Caco-2 (cell line): ENCODE measurements around the gene SNX24. TPM values are rescaled to one million over a fixed set of nuclear protein-coding genes. Genes with fewer than 3 reads are reported as not detected.

Source experiments
- BruUV-seq: library from RNA; stranded (reverse); fragments of 400-500 nt; replicated peaks from 2 replicates; lab custom pipeline; 2021; lab: Mats Ljungman, UMichigan
- CTCF ChIA-PET: fragments of 300-600 bp; sonication (Branson Sonifier 250); formaldehyde crosslinking; loops from one replicate; lab custom pipeline; 2022; ENCODE audit warnings: antibody characterized with exemption; lab: Charles Lee
- POLR2A ChIA-PET: fragments of 300-600 bp; sonication (Branson Sonifier 250); formaldehyde crosslinking; loops from one replicate; lab custom pipeline; 2022; ENCODE audit warnings: antibody characterized with exemption; lab: Charles Lee
- DNase-seq, 2 experiments: peaks; one replicate each; pipeline versions ENCODE4 v3.0.0 to v3.0.0-alpha.2; 2020 to 2022
- H3K27me3 ChIP-seq: replicated peaks from 2 replicates; pipeline ENCODE4 v1.6.0; 2011; ENCODE audit warnings: low read length; ENCODE audit not compliant: control insufficient read depth, insufficient read depth
- H3K36me3 ChIP-seq: 2 replicates; pipeline ENCODE4 v1.5.1; 2011; ENCODE audit warnings: low read length; ENCODE audit not compliant: control insufficient read depth, insufficient read depth
- H3K4me1 ChIP-seq: fragments of 250-450 bp; sonication (Bioruptor Pico); 2 replicates; pipeline ENCODE4 v1.5.1; 2020; ENCODE audit warnings: mild to moderate bottlenecking
- H3K4me3 ChIP-seq: 2 replicates; pipeline ENCODE4 v1.5.1; 2011; ENCODE audit warnings: low read depth, mild to moderate bottlenecking, control low read depth, low read length
- H3K9me3 ChIP-seq: fragments of 250-450 bp; sonication (Bioruptor Pico); 2 replicates; pipeline ENCODE4 v1.5.1; 2020; ENCODE audit warnings: mild to moderate bottlenecking, moderate library complexity
- H3K27ac Mint-ChIP-seq: one replicate; pipeline ENCODE4 v1.8.0; 2022; ENCODE audit warnings: mixed read lengths; ENCODE audit not compliant: unreplicated experiment
- H3K27me3 Mint-ChIP-seq: one replicate; pipeline ENCODE4 v1.8.0; 2022; ENCODE audit warnings: mixed read lengths; ENCODE audit not compliant: insufficient read depth, unreplicated experiment
- H3K36me3 Mint-ChIP-seq: one replicate; pipeline ENCODE4 v1.8.0; 2022; ENCODE audit warnings: mild to moderate bottlenecking, mixed read lengths; ENCODE audit not compliant: insufficient read depth, unreplicated experiment
- H3K4me1 Mint-ChIP-seq: one replicate; pipeline ENCODE4 v1.8.0; 2022; ENCODE audit warnings: low read depth, mixed read lengths; ENCODE audit not compliant: unreplicated experiment
- H3K4me3 Mint-ChIP-seq: one replicate; pipeline ENCODE4 v1.8.0; 2022; ENCODE audit warnings: mild to moderate bottlenecking, moderate library complexity, mixed read lengths; ENCODE audit not compliant: unreplicated experiment
- H3K9me3 Mint-ChIP-seq: one replicate; pipeline ENCODE4 v1.8.0; 2022; ENCODE audit warnings: mixed read lengths; ENCODE audit not compliant: unreplicated experiment
- intact Hi-C: fragments of 100-400 bp; cut with micrococcal nuclease; formaldehyde crosslinking; loops from one replicate; pipeline ENCODE4 v1.10.0; 2022; ENCODE audit not compliant: unreplicated experiment
- total RNA-seq: library from RNA; stranded (reverse); gene quantifications from 2 replicates; pipeline ENCODE4 v1.2.3, GENCODE V29; 2022
- TF ChIP-seq, protein P1 (sequence below), 2 experiments: fragments of 200-600 bp in 1 of 2; IDR thresholded peaks; 1 replicate in 1 of 2; 2 replicates in 1 of 2; pipeline versions ENCODE4 v1.5.1 to v1.8.0; 2011 to 2022; ENCODE audit warnings: antibody characterized with exemption in 1 of 2, control low read depth in 1 of 2, inconsistent platforms in 1 of 2, low read depth in 1 of 2, low read length in 1 of 2, mild to moderate bottlenecking in 1 of 2, moderate library complexity in 1 of 2; ENCODE audit not compliant: insufficient read depth in 1 of 2, severe bottlenecking in 1 of 2, unreplicated experiment in 1 of 2

The SNX24 gene
- total RNA-seq, 1 experiment from 2014 or later: 38.4 TPM

- POLR2A ChIA-PET: interaction anchor here (0.6 to 1.4 kb wide), 2 partner anchors 10 to 88 kb away, joined by 3 to 7 read pairs; partner anchors contain the start of gene SNX24
- no peaks in the 10 kb centered on the region for H3K4me1 Mint-ChIP-seq
- CTCF ChIA-PET: no interaction called here
- TF ChIP-seq, protein P1, sequence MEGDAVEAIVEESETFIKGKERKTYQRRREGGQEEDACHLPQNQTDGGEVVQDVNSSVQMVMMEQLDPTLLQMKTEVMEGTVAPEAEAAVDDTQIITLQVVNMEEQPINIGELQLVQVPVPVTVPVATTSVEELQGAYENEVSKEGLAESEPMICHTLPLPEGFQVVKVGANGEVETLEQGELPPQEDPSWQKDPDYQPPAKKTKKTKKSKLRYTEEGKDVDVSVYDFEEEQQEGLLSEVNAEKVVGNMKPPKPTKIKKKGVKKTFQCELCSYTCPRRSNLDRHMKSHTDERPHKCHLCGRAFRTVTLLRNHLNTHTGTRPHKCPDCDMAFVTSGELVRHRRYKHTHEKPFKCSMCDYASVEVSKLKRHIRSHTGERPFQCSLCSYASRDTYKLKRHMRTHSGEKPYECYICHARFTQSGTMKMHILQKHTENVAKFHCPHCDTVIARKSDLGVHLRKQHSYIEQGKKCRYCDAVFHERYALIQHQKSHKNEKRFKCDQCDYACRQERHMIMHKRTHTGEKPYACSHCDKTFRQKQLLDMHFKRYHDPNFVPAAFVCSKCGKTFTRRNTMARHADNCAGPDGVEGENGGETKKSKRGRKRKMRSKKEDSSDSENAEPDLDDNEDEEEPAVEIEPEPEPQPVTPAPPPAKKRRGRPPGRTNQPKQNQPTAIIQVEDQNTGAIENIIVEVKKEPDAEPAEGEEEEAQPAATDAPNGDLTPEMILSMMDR (IDR thresholded peaks at IDR 0.05; ENCODE audit: insufficient read depth in 1 of 2, low read depth in 1 of 2, low read length in 1 of 2, severe bottlenecking in 1 of 2, unreplicated experiment in 1 of 2): peak in 1 of 2 experiments; percentile 10
- peaks cover 6% of the 10 kb centered on the region for H3K36me3 Mint-ChIP-seq
- BruUV-seq: no TSS peak
- no peaks in the 10 kb centered on the region for H3K9me3 Mint-ChIP-seq
- no peak for DNase-seq
- no peak overlapping the region for H3K4me3 Mint-ChIP-seq
- Histone ChIP-seq H3K4me3 (no peak overlapping the region), H3K9me3 (no peaks in the 10 kb centered on the region), H3K36me3 (no peaks in the 10 kb centered on the region), H3K4me1 (no peaks in the 10 kb centered on the region), H3K27me3 (no peaks in the 10 kb centered on the region)
- H3K27ac Mint-ChIP-seq: no peak overlapping the region
- intact Hi-C loops: no loop called here
- H3K27me3 Mint-ChIP-seq: no peaks in the 10 kb centered on the region
Observed at GRCh38 chr5:122835681-122836080, 9.7 kb upstream of the SNX24 start.

- Mint-ChIP-seq H3K4me1 (peaks cover under 1% of the 10 kb centered on the region), H3K27ac (no peak overlapping the region), H3K4me3 (no peak overlapping the region), H3K36me3 (peaks cover 6% of the 10 kb centered on the region), H3K9me3 (no peaks in the 10 kb centered on the region), H3K27me3 (no peaks in the 10 kb centered on the region)
- H3K4me3 ChIP-seq: no peak overlapping the region
- H3K27me3 ChIP-seq: no peaks in the 10 kb centered on the region
- no peaks in the 10 kb centered on the region for H3K4me1 ChIP-seq
- BruUV-seq: no TSS peak
- TF ChIP-seq, protein P1 (IDR thresholded peaks at IDR 0.05; ENCODE audit: insufficient read depth in 1 of 2, low read depth in 1 of 2, low read length in 1 of 2, severe bottlenecking in 1 of 2, unreplicated experiment in 1 of 2): no peak
- intact Hi-C loops: no loop called here
- ChIA-PET CTCF (no interaction called here), POLR2A (no interaction called here)
- no peaks in the 10 kb centered on the region for H3K36me3 ChIP-seq
- no peak for DNase-seq
- H3K9me3 ChIP-seq: no peaks in the 10 kb centered on the region
Observed at GRCh38 chr5:122836947-122837346, 8.5 kb upstream of the SNX24 start.

GRCh38 chr5:122839731-122840130 is 5.7 kb upstream of the SNX24 start:
- TF ChIP-seq, protein P1 (IDR thresholded peaks at IDR 0.05; ENCODE audit: insufficient read depth in 1 of 2, low read depth in 1 of 2, low read length in 1 of 2, severe bottlenecking in 1 of 2, unreplicated experiment in 1 of 2): no peak
- H3K36me3 ChIP-seq: no peaks in the 10 kb centered on the region
- Mint-ChIP-seq H3K27ac (no peak overlapping the region), H3K4me3 (no peak overlapping the region), H3K4me1 (peaks cover 7% of the 10 kb centered on the region), H3K27me3 (no peaks in the 10 kb centered on the region), H3K36me3 (no peaks in the 10 kb centered on the region), H3K9me3 (no peaks in the 10 kb centered on the region)
- CTCF ChIA-PET: no interaction called here
- intact Hi-C loops: no loop called here
- POLR2A ChIA-PET: no interaction called here
- H3K4me1 ChIP-seq: peaks cover 11% of the 10 kb centered on the region; the same call in 1 of the 2 replicates
- H3K9me3 ChIP-seq: no peaks in the 10 kb centered on the region
- DNase-seq: no peak
- BruUV-seq: no TSS peak
- H3K4me3 ChIP-seq: no peak overlapping the region
- H3K27me3 ChIP-seq: no peaks in the 10 kb centered on the region
